HG02759 (cell line): Measurements from ENCODE around the gene MARVELD3.
"Not testable (repeated sequence)": the region's sequence is repeated elsewhere in the genome, so short reads cannot be mapped to it uniquely, and the experiment has no call there.

ENCODE experiments used
- ATAC-seq: cut with Tn5 transposase; IDR thresholded peaks from one replicate; pipeline ENCODE4 v1.9.1; 2021; ENCODE audit warnings: mild to moderate bottlenecking, moderate library complexity; ENCODE audit not compliant: unreplicated experiment

Gene MARVELD3

GRCh38 chr16:71626018-71626857 is at the start of gene MARVELD3:
Gene MARVELD3, plus strand, starts transcription at chr16:71626184. Its CDS starts 46 bp downstream, at chr16:71626230.
- no peak for ATAC-seq

GRCh38 chr16:71576971-71577370 is 49.0 kb upstream of the MARVELD3 start, which contains the start of gene TAT:
Gene TAT, minus strand, starts transcription at chr16:71577092. Its CDS starts 677 bp downstream, at chr16:71576415.
- ATAC-seq = no peak

GRCh38 chr16:71582553-71582848 is 43.5 kb upstream of the MARVELD3 start:
- not testable (repeated sequence) for ATAC-seq

GRCh38 chr16:71584543-71585317 is 41.3 kb upstream of the MARVELD3 start:
- no peak for ATAC-seq

GRCh38 chr16:71585318-71585703 is 40.7 kb upstream of the MARVELD3 start:
- no peak for ATAC-seq

GRCh38 chr16:71589334-71589733 is 36.6 kb upstream of the MARVELD3 start:
- not testable (repeated sequence) for ATAC-seq

GRCh38 chr16:71590071-71590470 is 35.9 kb upstream of the MARVELD3 start:
- ATAC-seq = not testable (repeated sequence)

GRCh38 chr16:71590584-71590983 is 35.4 kb upstream of the MARVELD3 start:
- no peak for ATAC-seq

- ATAC-seq = no peak
Observed at GRCh38 chr16:71591917-71592316, 34.1 kb upstream of the MARVELD3 start.

- ATAC-seq = no peak
Observed at GRCh38 chr16:71593048-71593999, 32.7 kb upstream of the MARVELD3 start.

GRCh38 chr16:71594000-71594646 is 31.9 kb upstream of the MARVELD3 start:
- no peak for ATAC-seq

GRCh38 chr16:71595340-71595826 is 30.6 kb upstream of the MARVELD3 start:
- ATAC-seq = not testable (repeated sequence)

- not testable (repeated sequence) for ATAC-seq
Observed at GRCh38 chr16:71598426-71598825, 27.6 kb upstream of the MARVELD3 start.

GRCh38 chr16:71600822-71601221 is 25.2 kb upstream of the MARVELD3 start:
- ATAC-seq = no peak

- ATAC-seq = no peak
Observed at GRCh38 chr16:71609066-71609465, 16.9 kb upstream of the MARVELD3 start.

- no peak for ATAC-seq
Observed at GRCh38 chr16:71610447-71610846, 15.5 kb upstream of the MARVELD3 start.

- peak; percentile 44 for ATAC-seq
Observed at GRCh38 chr16:71610936-71611871, 14.8 kb upstream of the MARVELD3 start.

GRCh38 chr16:71614956-71615355 is 11.0 kb upstream of the MARVELD3 start:
- not testable (repeated sequence) for ATAC-seq

- no peak for ATAC-seq
Observed at GRCh38 chr16:71618429-71618828, 7.6 kb upstream of the MARVELD3 start.
